OCI-LY7 (cell line): ENCODE results near the gene ARHGEF19. TPM values are rescaled to one million over a fixed set of nuclear protein-coding genes. Genes with fewer than 3 reads are reported as not detected.
"Not testable (repeated sequence)": the region's sequence is repeated elsewhere in the genome, so short reads cannot be mapped to it uniquely, and the experiment has no call there.

Source experiments
- BruUV-seq: library from RNA; stranded (reverse); fragments of 400-500 nt; replicated peaks from 2 replicates; lab custom pipeline; 2021; lab: Mats Ljungman, UMichigan
- CTCF ChIA-PET: fragments of 300-600 bp; sonication (Branson Sonifier 250); formaldehyde crosslinking; loops from one replicate; lab custom pipeline; 2022; ENCODE audit warnings: antibody characterized with exemption; ENCODE audit not compliant: unreplicated experiment; lab: Charles Lee
- POLR2A ChIA-PET: fragments of 300-600 bp; sonication (Branson Sonifier 250); formaldehyde crosslinking; loops from one replicate; lab custom pipeline; 2022; ENCODE audit warnings: antibody characterized with exemption; lab: Charles Lee
- DNase-seq: peaks from one replicate; pipeline ENCODE4 v3.0.0-alpha.2; 2015; ENCODE audit warnings: low spot score
- H2AFZ ChIP-seq: fragments of 200-600 bp; sonication (generic), shearing (Covaris generic); 2 replicates; pipeline ENCODE4 v1.6.1; 2014; ENCODE audit warnings: mild to moderate bottlenecking, antibody characterized with exemption, low read length, moderate library complexity
- H3K27ac ChIP-seq: fragments of 200-600 bp; sonication (generic); 2 replicates; pipeline ENCODE4 v1.5.1; 2014; ENCODE audit warnings: mixed run types, low read depth, mild to moderate bottlenecking, moderate library complexity, low read length, inconsistent platforms; ENCODE audit not compliant: poor library complexity, severe bottlenecking
- H3K36me3 ChIP-seq: fragments of 200-600 bp; sonication (generic); 2 replicates; pipeline ENCODE4 v1.6.1; 2014; ENCODE audit warnings: mild to moderate bottlenecking, antibody characterized with exemption, low read length, moderate library complexity, mixed read lengths; ENCODE audit not compliant: insufficient read depth
- H3K4me1 ChIP-seq: fragments of 200-600 bp; sonication (generic); 2 replicates; pipeline ENCODE4 v1.5.1; 2014; ENCODE audit warnings: mild to moderate bottlenecking, low read length; ENCODE audit not compliant: insufficient read depth, poor library complexity, severe bottlenecking
- H3K4me2 ChIP-seq: fragments of 200-600 bp; sonication (generic); 2 replicates; pipeline ENCODE4 v1.6.1; 2014; ENCODE audit warnings: mild to moderate bottlenecking, low read length
- H3K4me3 ChIP-seq: fragments of 200-600 bp; sonication (generic); 2 replicates; pipeline ENCODE4 v1.5.1; 2014; ENCODE audit warnings: mild to moderate bottlenecking, low read depth, low read length; ENCODE audit not compliant: poor library complexity, severe bottlenecking
- H3K79me2 ChIP-seq: fragments of 200-600 bp; sonication (generic); 2 replicates; pipeline ENCODE4 v1.6.1; 2016; ENCODE audit warnings: low read depth, mild to moderate bottlenecking, low read length, moderate library complexity, mixed read lengths; ENCODE audit not compliant: insufficient read depth
- H3K9me2 ChIP-seq: fragments of 200-600 bp; sonication (generic); 2 replicates; pipeline ENCODE4 v1.6.1; 2016; ENCODE audit warnings: mild to moderate bottlenecking, low read length, mixed read lengths; ENCODE audit not compliant: insufficient read depth
- H3K9me3 ChIP-seq: fragments of 200-600 bp; sonication (generic); 2 replicates; pipeline ENCODE4 v1.6.1; 2014; ENCODE audit warnings: mild to moderate bottlenecking, mixed run types, low read length, mixed read lengths
- H4K20me1 ChIP-seq: fragments of 200-600 bp; sonication (generic); 2 replicates; pipeline ENCODE4 v1.6.1; 2014; ENCODE audit warnings: mild to moderate bottlenecking, antibody characterized with exemption, low read length, moderate library complexity, mixed read lengths; ENCODE audit not compliant: insufficient read depth
- CTCF ChIP-seq: fragments of 200-600 bp; sonication (generic); conservative IDR thresholded peaks from 2 replicates; pipeline ENCODE4 v1.5.1; 2014; ENCODE audit warnings: mild to moderate bottlenecking, antibody characterized with exemption, low read length, moderate library complexity, mixed read lengths
- EZH2phosphoT487 ChIP-seq: fragments of 200-600 bp; sonication (generic); IDR thresholded peaks from 2 replicates; pipeline ENCODE4 v1.6.1; 2018; ENCODE audit warnings: low read depth, borderline replicate concordance, mild to moderate bottlenecking, mixed run types, antibody characterized with exemption, low read length, moderate library complexity, mixed read lengths
- intact Hi-C: fragments of 100-400 bp; cut with micrococcal nuclease; formaldehyde crosslinking; loops from one replicate; pipeline ENCODE4 v1.10.0; 2022; ENCODE audit not compliant: unreplicated experiment
- total RNA-seq, 2 experiments: library from RNA; depleted of rRNA in 1 of 2; stranded (reverse); fragments of >200 nt in 1 of 2; shearing (Covaris generic) in 1 of 2; gene quantifications; 2 replicates each; pipeline ENCODE4 v1.2.3, GENCODE V29; 2014 to 2022

Gene ARHGEF19
- total RNA-seq, 2 experiments from 2014 or later = 2.7 to 6.2 TPM

- TF ChIP-seq CTCF (no peak), EZH2phosphoT487 (no peak)
- Histone ChIP-seq H3K4me1 (peaks cover 16% of the 10 kb centered on the region), H3K79me2 (no peaks in the 10 kb centered on the region), H3K9me3 (no peaks in the 10 kb centered on the region), H3K36me3 (no peaks in the 10 kb centered on the region), H3K9me2 (no peaks in the 10 kb centered on the region), H4K20me1 (no peaks in the 10 kb centered on the region), H3K4me3 (peak overlapping the region; percentile 65), H2AFZ (peak overlapping the region; percentile 70; the same call in 1 of the 2 replicates), H3K27ac (no peak overlapping the region), H3K4me2 (peak overlapping the region; percentile 80)
- CTCF ChIA-PET = interaction anchor here (0.6 kb wide), 1 partner anchor 13 kb away, joined by 3 read pairs; no protein-coding TSS in a partner anchor
- intact Hi-C loops = no loop called here
- POLR2A ChIA-PET = interaction anchor here (0.6 to 1.1 kb wide), 5 partner anchors 18 to 252 kb away, joined by 3 to 5 read pairs (median 3); partner anchors contain the start of gene CPLANE2
- no TSS peak for BruUV-seq
- peak; percentile 93 for DNase-seq
These were observed 3.7 kb upstream of the ARHGEF19 start for GRCh38 chr1:16215882-16216753.

GRCh38 chr1:16215240-16215639 is 2.8 kb upstream of the ARHGEF19 start:
- H4K20me1 ChIP-seq, H3K27ac ChIP-seq, H2AFZ ChIP-seq, H3K4me2 ChIP-seq, DNase-seq, H3K9me2 ChIP-seq, H3K9me3 ChIP-seq, CTCF ChIA-PET, POLR2A ChIA-PET, H3K36me3 ChIP-seq, BruUV-seq, intact Hi-C loops, H3K79me2 ChIP-seq, H3K4me3 ChIP-seq: not testable (repeated sequence)
- H3K4me1 ChIP-seq = peaks cover 16% of the 10 kb centered on the region

- H3K4me1 ChIP-seq = peaks cover 16% of the 10 kb centered on the region
- H3K79me2 ChIP-seq, BruUV-seq, H3K27ac ChIP-seq, H2AFZ ChIP-seq, H3K36me3 ChIP-seq, POLR2A ChIA-PET, intact Hi-C loops, H4K20me1 ChIP-seq, H3K9me2 ChIP-seq, H3K4me3 ChIP-seq, H3K9me3 ChIP-seq, DNase-seq, H3K4me2 ChIP-seq, CTCF ChIA-PET: not testable (repeated sequence)
These were observed 1.1 kb upstream of the ARHGEF19 start for GRCh38 chr1:16213544-16213943.
